ENCODE data around the gene BTBD6. TPM values are rescaled to one million over a fixed set of nuclear protein-coding genes. Genes with fewer than 3 reads are reported as not detected.

The BTBD6 gene
- total RNA-seq, 1 experiment from 2014 or later = not detected

GRCh38 chr14:105207460-105207901 lies 40.9 kb upstream of the BTBD6 start:
- no peak overlapping the region for H3K27ac ChIP-seq
- no peak for DNase-seq
- H3K9me3 ChIP-seq (replicated peaks) = no peaks in the 10 kb centered on the region
- H3K36me3 ChIP-seq = no peaks in the 10 kb centered on the region
- peaks cover 36% of the 10 kb centered on the region for H3K4me1 ChIP-seq
- H3K27me3 ChIP-seq = no peaks in the 10 kb centered on the region
- H3K4me3 ChIP-seq = no peak overlapping the region

- no peak for DNase-seq
- H3K27me3 ChIP-seq = no peaks in the 10 kb centered on the region
- H3K27ac ChIP-seq = no peak overlapping the region
- peaks cover 38% of the 10 kb centered on the region for H3K4me1 ChIP-seq
- H3K9me3 ChIP-seq (replicated peaks) = no peaks in the 10 kb centered on the region
- H3K4me3 ChIP-seq = no peak overlapping the region
- no peaks in the 10 kb centered on the region for H3K36me3 ChIP-seq
Measured at GRCh38 chr14:105207996-105208737, 40.2 kb upstream of the BTBD6 start.

- H3K4me1 ChIP-seq = peaks cover 41% of the 10 kb centered on the region
Measured at GRCh38 chr14:105208738-105209075, 39.6 kb upstream of the BTBD6 start.

GRCh38 chr14:105209091-105209490 lies 39.2 kb upstream of the BTBD6 start:
- no peaks in the 10 kb centered on the region for H3K27me3 ChIP-seq
- H3K27ac ChIP-seq = no peak overlapping the region
- DNase-seq = no peak
- H3K4me3 ChIP-seq = no peak overlapping the region
- H3K4me1 ChIP-seq = peaks cover 45% of the 10 kb centered on the region
- no peaks in the 10 kb centered on the region for H3K36me3 ChIP-seq
- H3K9me3 ChIP-seq (replicated peaks) = no peaks in the 10 kb centered on the region

More at GRCh38 chr14:105208738-105209075, 39.6 kb upstream of the BTBD6 start:
- Histone ChIP-seq H3K27me3 (no peaks in the 10 kb centered on the region), H3K9me3 (replicated peaks) (no peaks in the 10 kb centered on the region), H3K27ac (no peak overlapping the region), H3K4me3 (no peak overlapping the region), H3K36me3 (no peaks in the 10 kb centered on the region)
- no peak for DNase-seq

- Histone ChIP-seq H3K36me3 (no peaks in the 10 kb centered on the region), H3K9me3 (replicated peaks) (no peaks in the 10 kb centered on the region), H3K4me3 (no peak overlapping the region), H3K27me3 (no peaks in the 10 kb centered on the region), H3K4me1 (peaks cover 51% of the 10 kb centered on the region), H3K27ac (no peak overlapping the region)
- no peak for DNase-seq
Measured at GRCh38 chr14:105209646-105210045, 38.7 kb upstream of the BTBD6 start.

- Histone ChIP-seq H3K4me3 (no peak overlapping the region), H3K36me3 (no peaks in the 10 kb centered on the region), H3K4me1 (peaks cover 53% of the 10 kb centered on the region), H3K27me3 (no peaks in the 10 kb centered on the region), H3K27ac (no peak overlapping the region), H3K9me3 (replicated peaks) (no peaks in the 10 kb centered on the region)
- no peak for DNase-seq
Measured at GRCh38 chr14:105210266-105211025, 37.9 kb upstream of the BTBD6 start.

GRCh38 chr14:105211086-105211757 lies 37.1 kb upstream of the BTBD6 start:
- Histone ChIP-seq H3K27me3 (no peaks in the 10 kb centered on the region), H3K4me1 (peaks cover 46% of the 10 kb centered on the region), H3K27ac (no peak overlapping the region; the same call in 1 of the 2 replicates)

GRCh38 chr14:105211758-105212089 lies 36.6 kb upstream of the BTBD6 start:
- no peak for DNase-seq
- Histone ChIP-seq H3K27me3 (no peaks in the 10 kb centered on the region), H3K4me3 (no peak overlapping the region), H3K9me3 (replicated peaks) (no peaks in the 10 kb centered on the region), H3K4me1 (peaks cover 46% of the 10 kb centered on the region), H3K36me3 (no peaks in the 10 kb centered on the region), H3K27ac (peak overlapping the region; percentile 60)

More at GRCh38 chr14:105211086-105211757, 37.1 kb upstream of the BTBD6 start:
- Histone ChIP-seq H3K4me3 (no peak overlapping the region), H3K36me3 (no peaks in the 10 kb centered on the region), H3K9me3 (replicated peaks) (no peaks in the 10 kb centered on the region)
- no peak for DNase-seq

GRCh38 chr14:105212541-105213300 lies 35.6 kb upstream of the BTBD6 start:
- no peak overlapping the region for H3K4me3 ChIP-seq
- H3K9me3 ChIP-seq (replicated peaks) = no peaks in the 10 kb centered on the region
- no peaks in the 10 kb centered on the region for H3K27me3 ChIP-seq
- H3K36me3 ChIP-seq = no peaks in the 10 kb centered on the region
- peak; percentile 98 for DNase-seq
- H3K27ac ChIP-seq = peak overlapping the region; percentile 60
- peaks cover 38% of the 10 kb centered on the region for H3K4me1 ChIP-seq

GRCh38 chr14:105213361-105213760 lies 35.0 kb upstream of the BTBD6 start:
- H3K36me3 ChIP-seq = no peaks in the 10 kb centered on the region
- peak overlapping the region; percentile 60 for H3K27ac ChIP-seq
- H3K27me3 ChIP-seq = no peaks in the 10 kb centered on the region
- no peak overlapping the region for H3K4me3 ChIP-seq
- peak; percentile 69 to 78 for DNase-seq
- H3K9me3 ChIP-seq (replicated peaks) = no peaks in the 10 kb centered on the region
- H3K4me1 ChIP-seq = peaks cover 38% of the 10 kb centered on the region

GRCh38 chr14:105214324-105214915 lies 33.9 kb upstream of the BTBD6 start:
- H3K9me3 ChIP-seq (replicated peaks) = no peaks in the 10 kb centered on the region
- H3K4me3 ChIP-seq = no peak overlapping the region
- no peaks in the 10 kb centered on the region for H3K36me3 ChIP-seq
- H3K27ac ChIP-seq = peak overlapping the region; percentile 60
- H3K27me3 ChIP-seq = no peaks in the 10 kb centered on the region
- H3K4me1 ChIP-seq = peaks cover 38% of the 10 kb centered on the region
- DNase-seq = peak; percentile 72 to 78

GRCh38 chr14:105215602-105216001 lies 32.7 kb upstream of the BTBD6 start:
- H3K4me1 ChIP-seq = peaks cover 38% of the 10 kb centered on the region
- H3K4me3 ChIP-seq = no peak overlapping the region
- no peaks in the 10 kb centered on the region for H3K36me3 ChIP-seq
- no peaks in the 10 kb centered on the region for H3K9me3 ChIP-seq (replicated peaks)
- no peak overlapping the region for H3K27ac ChIP-seq
- DNase-seq = no peak
- H3K27me3 ChIP-seq = no peaks in the 10 kb centered on the region

GRCh38 chr14:105216490-105217247 lies 31.7 kb upstream of the BTBD6 start:
- H3K4me1 ChIP-seq = peaks cover 34% of the 10 kb centered on the region
- H3K36me3 ChIP-seq = peaks cover 8% of the 10 kb centered on the region
- H3K9me3 ChIP-seq (replicated peaks) = no peaks in the 10 kb centered on the region
- no peak overlapping the region for H3K4me3 ChIP-seq
- no peak overlapping the region for H3K27ac ChIP-seq
- DNase-seq = no peak
- H3K27me3 ChIP-seq = no peaks in the 10 kb centered on the region

- no peak for DNase-seq
- Histone ChIP-seq H3K27ac (no peak overlapping the region), H3K36me3 (peaks cover 8% of the 10 kb centered on the region), H3K4me1 (peaks cover 24% of the 10 kb centered on the region), H3K4me3 (no peak overlapping the region), H3K9me3 (replicated peaks) (no peaks in the 10 kb centered on the region), H3K27me3 (no peaks in the 10 kb centered on the region)
Measured at GRCh38 chr14:105217774-105218173, 30.6 kb upstream of the BTBD6 start.
